Epithelial cell of prostate (primary cell): ENCODE data around the gene HBG2.
"Not testable (repeated sequence)": the region's sequence is repeated elsewhere in the genome, so short reads cannot be mapped to it uniquely, and the experiment has no call there.

Experiments used
- DNase-seq: peaks from one replicate; pipeline ENCODE4 v3.0.0-alpha.2; 2011; ENCODE audit warnings: low read depth, low spot score
- H3K27ac ChIP-seq: fragments of 450-650 bp; 2 replicates; pipeline ENCODE4 v1.5.1; 2017; ENCODE audit warnings: mild to moderate bottlenecking

Gene HBG2

DNA sequence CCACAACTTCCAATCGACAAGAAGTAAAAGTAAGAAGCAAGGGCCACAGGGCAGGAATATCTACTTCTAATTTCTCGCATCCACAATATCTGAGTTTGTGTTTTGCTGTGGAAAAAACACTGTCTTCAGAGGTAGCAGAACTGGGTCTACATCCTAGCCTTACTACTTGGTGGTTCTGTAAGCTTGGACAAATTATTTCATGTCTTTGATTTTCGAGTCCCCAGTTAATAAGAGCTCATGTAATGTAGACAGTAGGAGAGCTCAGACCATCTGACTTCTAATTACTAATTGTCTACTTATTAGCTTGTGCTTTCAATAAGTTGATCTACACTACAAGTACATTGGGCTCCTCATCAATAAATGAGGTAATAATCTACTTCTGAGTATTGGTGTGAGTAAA lies 28.5 kb upstream of the HBG2 start:
- no peak overlapping the region for H3K27ac ChIP-seq
- no peak for DNase-seq

DNA sequence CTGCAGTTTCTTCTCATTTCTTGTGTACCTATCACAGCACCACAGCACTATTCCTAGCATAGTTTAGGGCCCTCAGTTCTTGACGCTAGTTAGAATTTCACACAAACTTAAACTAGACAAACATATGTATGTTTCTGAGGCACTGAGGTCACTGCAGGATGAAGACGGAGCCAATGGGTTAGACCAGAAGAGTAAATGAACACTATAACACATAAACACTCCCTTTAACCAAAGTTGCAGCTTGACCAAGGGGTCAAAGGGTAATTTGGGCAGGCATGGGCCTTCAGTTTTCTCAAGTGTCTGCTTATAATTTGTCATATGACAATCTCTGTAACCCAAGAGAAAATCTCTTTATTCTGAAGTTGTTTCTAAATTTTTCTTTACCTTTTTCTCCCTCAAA lies 28.0 kb upstream of the HBG2 start:
- no peak overlapping the region for H3K27ac ChIP-seq
- no peak for DNase-seq

DNA sequence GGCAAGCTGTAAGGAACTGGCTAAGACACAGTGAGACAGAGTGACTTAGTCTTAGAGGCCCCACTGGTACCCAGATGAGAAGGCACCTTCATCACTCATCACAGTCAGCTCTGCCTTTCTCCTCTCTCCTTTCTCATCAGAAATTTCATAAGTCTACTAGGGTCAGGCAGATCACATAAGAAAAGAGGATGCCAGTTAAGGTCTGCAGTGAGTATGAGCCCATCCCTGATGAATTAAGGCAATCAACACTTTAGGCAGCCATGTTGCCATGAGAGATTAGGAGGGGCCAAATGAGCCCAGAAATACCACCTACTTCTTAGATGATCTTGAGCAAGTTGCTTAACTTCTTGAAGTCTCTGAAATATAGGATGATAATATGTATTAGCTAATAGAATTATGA lies 27.0 kb upstream of the HBG2 start:
- no peak overlapping the region for H3K27ac ChIP-seq
- no peak for DNase-seq

DNA sequence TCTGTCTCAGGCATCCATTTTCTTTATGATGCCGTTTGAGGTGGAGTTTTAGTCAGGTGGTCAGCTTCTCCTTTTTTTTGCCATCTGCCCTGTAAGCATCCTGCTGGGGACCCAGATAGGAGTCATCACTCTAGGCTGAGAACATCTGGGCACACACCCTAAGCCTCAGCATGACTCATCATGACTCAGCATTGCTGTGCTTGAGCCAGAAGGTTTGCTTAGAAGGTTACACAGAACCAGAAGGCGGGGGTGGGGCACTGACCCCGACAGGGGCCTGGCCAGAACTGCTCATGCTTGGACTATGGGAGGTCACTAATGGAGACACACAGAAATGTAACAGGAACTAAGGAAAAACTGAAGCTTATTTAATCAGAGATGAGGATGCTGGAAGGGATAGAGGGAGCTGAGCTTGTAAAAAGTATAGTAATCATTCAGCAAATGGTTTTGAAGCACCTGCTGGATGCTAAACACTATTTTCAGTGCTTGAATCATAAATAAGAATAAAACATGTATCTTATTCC lies 26.1 kb upstream of the HBG2 start:
- peak; percentile 92 for DNase-seq
- H3K27ac ChIP-seq = peak overlapping the region; percentile 36

DNA sequence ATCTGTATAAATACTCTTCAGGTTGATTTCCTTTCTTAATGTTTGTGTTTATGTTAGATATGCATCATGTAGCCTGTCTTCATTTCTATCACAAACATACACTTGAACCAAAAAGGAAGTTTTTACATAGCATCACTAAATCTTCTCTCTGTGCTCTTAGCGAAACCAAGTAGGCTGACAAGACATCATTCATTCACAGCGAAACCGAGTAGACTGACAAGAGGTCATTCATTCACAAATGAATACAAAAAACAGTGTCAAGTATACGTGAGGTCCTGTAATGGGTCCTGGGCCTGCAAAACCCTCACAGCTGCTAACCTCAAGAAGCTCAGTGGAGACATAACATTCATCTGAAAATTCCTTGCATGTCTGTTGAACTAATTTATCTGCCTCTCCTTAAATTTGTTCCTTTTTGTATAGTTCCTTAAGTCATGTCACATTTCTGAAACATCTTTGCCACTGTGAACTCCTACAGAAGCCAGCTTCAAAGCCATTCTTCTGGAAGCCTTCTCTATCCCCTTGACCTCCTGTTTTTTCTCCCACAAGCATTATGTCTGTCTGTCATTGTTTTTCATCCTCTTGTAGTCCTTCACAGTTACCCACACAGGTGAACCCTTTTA lies 25.0 kb upstream of the HBG2 start:
- no peak for DNase-seq
- peak overlapping the region; percentile 12 for H3K27ac ChIP-seq

DNA sequence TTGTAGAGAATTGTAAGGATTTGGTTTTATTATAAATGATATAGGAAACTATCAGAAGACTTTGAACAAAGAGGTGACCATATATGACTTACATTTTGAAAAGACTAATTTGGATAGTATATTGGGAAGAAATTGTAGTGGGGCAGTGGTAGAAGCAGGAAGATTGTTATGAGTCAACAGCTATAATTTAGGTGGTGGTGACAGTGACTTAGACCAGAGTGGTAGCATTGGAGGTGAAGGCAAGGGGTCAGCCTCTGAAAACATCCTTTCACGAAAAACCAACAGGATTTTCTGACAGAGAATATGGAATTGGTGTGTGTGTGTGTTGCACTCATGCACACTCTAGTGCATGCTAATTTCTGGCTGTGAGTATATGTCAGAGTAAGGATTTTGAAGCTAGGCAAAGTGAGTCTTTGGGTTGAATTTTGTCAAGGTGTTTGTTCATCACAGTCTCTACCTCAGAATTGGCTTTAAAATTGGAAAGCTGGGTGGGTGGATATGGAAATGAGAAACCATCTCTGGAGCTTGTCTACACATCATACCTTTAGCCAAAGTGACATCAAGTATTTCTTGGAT lies 23.3 kb upstream of the HBG2 start:
- DNase-seq = no peak

DNA sequence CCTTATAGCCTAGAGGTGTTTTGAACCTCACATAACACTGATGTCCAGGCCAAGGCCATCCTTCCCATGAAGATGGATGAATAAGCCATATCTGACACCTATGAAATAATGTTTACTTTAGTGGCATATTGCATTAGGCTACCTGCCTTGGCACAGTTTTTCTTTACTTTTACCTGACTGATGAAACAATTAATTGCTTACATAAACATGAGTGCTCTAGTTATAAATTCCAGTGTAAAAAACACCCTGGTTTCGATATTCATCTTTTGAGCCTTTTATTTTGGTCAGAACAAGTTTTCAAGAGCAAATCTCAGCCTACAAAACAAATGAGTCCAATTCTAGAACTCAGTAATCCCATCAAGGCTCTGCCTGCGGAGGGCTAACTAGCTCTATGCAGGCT lies 22.1 kb upstream of the HBG2 start:
- no peak for DNase-seq
- peak overlapping the region; percentile 12 for H3K27ac ChIP-seq

More for the DNA sequence above, 23.3 kb upstream of the HBG2 start:
- no peak overlapping the region for H3K27ac ChIP-seq

DNA sequence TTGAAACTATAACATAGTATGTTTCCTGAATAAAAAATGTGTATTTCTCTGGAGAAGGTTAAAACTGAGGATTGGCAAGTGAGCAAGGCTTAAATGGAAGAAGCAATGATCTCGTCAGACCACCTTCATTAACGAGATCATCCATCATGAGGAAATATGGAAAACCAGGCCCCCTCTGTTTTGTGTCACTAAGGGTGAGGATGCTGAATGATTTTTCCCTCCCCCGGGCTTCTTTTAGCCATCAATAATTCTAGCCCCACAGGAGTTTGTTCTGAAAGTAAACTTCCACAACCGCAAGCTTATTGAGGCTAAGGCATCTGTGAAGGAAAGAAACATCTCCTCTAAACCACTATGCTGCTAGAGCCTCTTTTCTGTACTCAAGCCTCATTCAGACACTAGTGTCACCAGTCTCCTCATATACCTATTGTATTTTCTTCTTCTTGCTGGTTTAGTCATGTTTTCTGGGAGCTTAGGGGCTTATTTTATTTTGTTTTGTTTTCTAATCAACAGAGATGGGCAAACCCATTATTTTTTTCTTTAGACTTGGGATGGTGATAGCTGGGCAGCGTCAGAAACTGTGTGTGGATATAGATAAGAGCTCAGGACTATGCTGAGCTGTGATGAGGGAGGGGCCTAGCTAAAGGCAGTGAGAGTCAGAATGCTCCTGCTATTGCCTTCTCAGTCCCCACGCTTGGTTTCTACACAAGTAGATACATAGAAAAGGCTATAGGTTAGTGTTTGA lies 21.0 kb upstream of the HBG2 start:
- DNase-seq = no peak
- H3K27ac ChIP-seq = no peak overlapping the region

DNA sequence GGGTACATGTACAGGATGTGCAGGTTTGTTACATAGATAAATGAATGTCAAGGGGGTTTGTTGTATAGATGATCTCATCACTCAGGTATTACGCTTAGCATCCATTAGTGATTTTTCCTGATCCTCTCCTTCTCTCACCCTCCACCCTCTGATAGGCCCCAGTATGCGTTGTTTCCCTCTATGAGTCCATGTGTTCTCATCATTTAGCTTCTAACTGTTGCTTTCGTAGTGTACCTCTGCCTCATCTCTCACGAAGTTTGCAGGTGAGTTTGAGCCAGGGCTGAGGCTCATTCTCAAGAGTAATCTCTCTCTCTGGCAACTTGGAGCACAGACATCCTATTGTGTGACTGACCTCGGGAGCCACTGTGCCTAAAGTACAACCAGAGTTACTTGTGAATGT lies 19.8 kb upstream of the HBG2 start:
- H3K27ac ChIP-seq = no peak overlapping the region

DNA sequence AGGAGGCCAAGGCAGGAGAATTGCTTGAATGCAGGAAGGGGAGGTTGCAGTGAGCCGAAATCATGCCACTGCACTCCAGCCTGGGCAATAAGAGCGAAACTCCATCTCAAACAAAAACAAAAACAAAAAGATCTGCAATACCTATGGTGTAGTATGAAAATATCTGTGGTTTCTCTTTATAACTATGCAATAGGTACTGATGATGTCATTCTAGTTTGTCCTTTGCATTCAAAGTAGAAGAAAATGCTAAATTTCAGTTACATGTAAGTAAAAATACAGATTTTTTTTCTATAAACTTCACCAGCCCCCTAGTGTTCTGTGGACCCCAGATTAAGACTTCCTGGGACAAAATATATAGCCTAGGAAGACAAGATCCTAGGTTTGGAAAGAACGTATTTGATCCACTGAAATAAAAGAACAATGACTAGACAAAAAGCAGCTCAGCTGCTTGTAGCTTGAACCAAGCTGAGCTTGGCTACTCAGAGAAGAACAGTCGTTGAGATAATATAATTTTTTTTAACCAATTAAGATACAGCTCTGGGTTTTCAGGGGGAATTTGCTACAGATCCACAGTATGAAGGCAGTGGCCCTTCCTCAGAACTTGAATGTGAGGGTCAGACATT lies 17.9 kb upstream of the HBG2 start:
- H3K27ac ChIP-seq = no peak overlapping the region
- no peak for DNase-seq

More for the DNA sequence above, 19.8 kb upstream of the HBG2 start:
- no peak for DNase-seq

DNA sequence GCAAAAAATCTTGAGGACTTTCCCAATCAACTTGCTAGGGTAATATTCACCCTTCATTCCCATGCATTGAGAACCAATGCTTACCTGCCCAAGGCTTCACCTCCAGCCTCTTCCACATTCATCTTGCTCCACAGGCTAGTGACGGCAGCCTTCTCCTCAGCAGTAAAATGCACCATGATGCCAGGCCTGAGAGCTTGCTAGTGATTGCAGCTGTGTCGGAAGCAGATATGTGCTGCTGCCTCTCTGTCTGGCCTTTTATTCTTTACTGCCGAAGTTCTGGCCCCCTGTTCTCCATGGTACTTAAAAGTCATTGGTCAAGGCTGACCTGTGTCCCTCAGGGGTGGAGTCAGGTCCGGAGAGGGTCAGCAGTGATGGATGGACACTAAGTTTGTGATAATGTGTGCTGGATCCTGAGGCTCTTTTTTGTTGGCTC lies 15.2 kb upstream of the HBG2 start, which contains the start of gene HBE1:
Gene HBE1 (minus strand): TSS at position 231 of the 433 bp plus-strand sequence. CDS start 55 bp downstream, at position 176.
- DNase-seq = no peak
- H3K27ac ChIP-seq = no peak within 1 kb of the TSS

DNA sequence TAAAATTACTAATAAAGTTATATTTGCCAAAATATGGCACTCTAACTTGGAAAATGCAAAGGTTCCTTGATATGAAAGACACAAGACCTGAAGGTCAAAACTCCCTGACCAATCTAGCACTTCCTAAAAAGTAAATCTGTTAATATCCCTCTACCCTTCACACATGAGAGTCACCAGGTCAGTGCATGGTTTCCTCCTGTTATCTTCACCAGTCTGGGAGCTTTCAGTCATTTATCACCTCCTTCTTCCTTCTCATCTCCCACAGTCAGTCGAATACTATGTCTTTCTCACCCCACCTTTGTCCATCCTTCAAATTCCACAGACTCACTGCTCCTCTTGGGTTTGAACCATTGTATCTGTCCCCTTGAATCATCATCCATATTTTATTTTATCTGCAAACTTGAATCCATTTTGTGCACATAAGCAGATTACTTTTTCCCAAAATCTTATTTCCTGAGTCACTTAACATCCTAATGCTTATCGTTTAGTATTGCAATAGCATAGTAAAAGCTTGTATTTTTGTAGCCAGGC lies 12.5 kb upstream of the HBG2 start:
- no peak for DNase-seq
- H3K27ac ChIP-seq = no peak overlapping the region

DNA sequence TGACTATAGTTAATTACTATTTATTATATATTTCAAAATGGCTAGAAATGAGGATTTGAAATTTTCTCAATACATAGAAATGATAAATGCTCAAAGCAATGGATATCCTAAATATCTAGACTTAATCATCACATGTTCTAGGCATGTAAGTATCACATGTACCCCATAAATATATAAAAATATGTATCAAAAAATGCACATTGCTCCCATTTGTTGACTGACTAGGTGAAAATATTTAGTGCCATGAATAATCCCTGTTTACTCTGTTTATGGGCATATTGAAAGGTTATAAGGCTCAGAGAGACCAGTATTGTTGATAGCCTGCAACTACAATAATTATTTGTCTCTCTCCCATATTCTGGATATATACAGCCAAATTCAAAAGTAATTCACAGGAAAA lies 12.0 kb upstream of the HBG2 start:
- H3K27ac ChIP-seq = no peak overlapping the region
- DNase-seq = no peak

DNA sequence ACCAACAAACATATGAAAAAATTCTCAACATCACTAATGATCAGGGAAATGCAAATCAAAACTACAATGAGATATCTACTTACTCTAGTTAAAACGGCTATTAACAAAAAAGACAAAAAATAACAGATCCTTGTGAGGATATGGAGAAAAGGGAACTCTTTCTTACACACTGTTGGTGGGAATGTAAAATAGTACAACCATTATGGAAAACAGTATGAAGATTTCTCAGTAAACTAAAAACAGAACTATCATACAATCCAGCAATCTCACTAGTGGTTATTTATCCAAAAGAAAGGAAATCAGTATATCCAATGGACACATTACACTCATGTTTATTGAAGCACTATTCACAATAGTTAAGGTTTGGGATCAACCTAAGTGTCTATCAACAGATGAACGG lies 11.3 kb upstream of the HBG2 start:
- no peak for DNase-seq

DNA sequence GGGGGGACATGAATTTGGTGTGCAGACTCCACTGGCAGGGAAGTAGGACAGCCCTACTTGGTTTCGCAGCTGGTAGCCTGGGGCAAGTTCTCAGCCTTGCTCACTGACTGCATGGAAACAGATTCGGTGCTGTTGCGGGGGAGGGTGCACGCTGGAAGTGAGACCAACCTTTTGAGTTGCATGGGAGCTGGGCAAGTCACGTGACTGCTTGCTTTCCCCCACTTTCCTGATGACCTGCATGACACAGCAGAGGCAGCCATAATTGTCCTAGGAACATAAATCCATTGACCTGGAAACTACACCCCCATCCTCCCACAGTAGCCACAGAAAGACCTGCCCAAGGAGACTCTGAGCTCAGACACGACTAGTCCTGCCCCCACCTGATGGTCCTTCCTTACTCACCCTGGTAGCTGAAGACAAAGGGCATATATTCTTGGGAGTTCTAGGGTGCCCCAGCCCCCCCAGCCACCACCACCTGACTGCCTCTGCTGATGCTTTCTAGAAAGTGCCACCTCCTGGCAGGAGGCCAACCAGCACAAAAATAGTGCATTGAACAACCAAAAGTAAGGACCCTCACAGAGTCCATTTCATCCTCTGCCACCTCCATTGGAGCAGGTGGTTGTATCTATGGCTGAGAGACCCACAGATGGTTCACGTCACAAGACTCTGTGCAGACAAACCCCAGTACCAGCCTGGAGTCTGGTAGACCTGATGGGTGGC lies 4.1 kb upstream of the HBG2 start:
- no peak for DNase-seq
- H3K27ac ChIP-seq = no peak overlapping the region

More for the DNA sequence above, 11.3 kb upstream of the HBG2 start:
- H3K27ac ChIP-seq = no peak overlapping the region

DNA sequence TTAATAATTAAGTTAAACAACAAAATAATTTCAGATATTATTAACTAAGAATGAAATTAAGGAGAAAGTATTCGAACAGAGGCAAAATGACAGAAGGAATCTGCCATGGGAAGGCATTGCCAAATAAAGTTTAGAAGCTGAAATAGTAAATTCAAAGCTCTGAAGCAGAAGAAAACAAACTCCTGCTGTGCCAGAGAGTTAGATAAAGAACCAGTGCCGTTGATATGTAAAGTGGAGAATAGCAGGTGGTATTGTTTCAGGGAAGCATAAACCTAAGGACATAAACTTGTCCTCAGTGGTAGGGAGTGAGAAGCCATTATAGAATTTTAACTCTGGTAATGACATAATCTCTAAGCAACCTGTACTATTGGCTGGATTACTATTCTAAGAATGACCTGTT lies 2.7 kb upstream of the HBG2 start:
- DNase-seq = no peak

DNA sequence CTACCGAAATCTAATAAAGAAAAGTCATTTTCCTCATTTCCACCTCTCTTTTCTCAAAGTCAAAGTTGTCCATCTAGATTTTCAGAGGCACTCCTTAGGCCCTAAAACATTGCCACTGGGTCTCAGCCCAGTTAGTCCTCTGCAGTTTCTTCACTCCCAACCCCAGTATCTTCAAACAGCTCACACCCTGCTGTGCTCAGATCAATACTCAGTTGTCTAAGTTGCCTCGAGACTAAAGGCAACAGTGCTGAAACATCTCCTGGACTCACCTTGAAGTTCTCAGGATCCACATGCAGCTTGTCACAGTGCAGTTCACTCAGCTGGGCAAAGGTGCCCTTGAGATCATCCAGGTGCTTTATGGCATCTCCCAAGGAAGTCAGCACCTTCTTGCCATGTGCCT lies 558 bp downstream of the HBG2 start:
- H3K27ac ChIP-seq, DNase-seq: not testable (repeated sequence)

More for the DNA sequence above, 2.7 kb upstream of the HBG2 start:
- no peak overlapping the region for H3K27ac ChIP-seq

DNA sequence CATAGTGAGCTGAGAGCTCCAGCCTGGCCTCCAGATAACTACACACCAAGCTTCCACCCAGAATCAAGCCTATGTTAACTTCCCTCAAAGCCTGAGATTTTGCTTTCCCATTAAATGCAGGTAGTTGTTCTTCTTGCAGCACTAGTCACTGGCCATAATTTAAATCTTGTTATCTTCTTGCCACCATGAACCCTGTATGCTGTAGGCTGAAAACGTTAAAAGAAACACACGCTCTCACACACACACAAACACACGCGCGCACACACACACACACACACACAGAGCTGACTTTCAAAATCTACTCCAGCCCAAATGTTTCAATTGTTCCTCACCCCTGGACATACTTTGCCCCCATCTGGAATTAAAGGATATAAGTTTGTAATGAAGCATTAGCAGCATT lies 1.1 kb downstream of the HBG2 start:
- not testable (repeated sequence) for DNase-seq, H3K27ac ChIP-seq

DNA sequence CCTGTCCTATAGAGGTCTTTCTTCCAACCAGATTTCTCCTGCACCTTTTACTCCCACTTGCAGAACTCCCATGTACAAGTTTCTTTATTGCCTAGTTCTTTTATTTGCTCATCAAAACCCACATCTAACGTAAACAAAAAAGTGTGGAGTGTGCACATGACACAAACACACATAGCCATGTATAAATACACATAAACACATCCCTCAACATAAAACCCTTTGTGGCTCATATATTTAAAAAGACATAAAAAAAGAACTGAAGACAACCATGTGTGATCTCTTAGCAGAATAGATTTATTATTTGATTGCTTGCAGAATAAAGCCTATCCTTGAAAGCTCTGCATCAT lies 1.7 kb downstream of the HBG2 start:
- no peak for DNase-seq

More for the DNA sequence above, 1.7 kb downstream of the HBG2 start:
- no peak overlapping the region for H3K27ac ChIP-seq
